ENCODE results near the gene BANP. TPM values are rescaled to one million over a fixed set of nuclear protein-coding genes. Genes with fewer than 3 reads are reported as not detected.
"Not testable (repeated sequence)": the region's sequence is repeated elsewhere in the genome, so short reads cannot be mapped to it uniquely, and the experiment has no call there.

The BANP gene
- total RNA-seq, 1 experiment from 2014 or later, result 22.6 TPM

GRCh38 chr16:88091221-88091971 is 140.2 kb downstream of the BANP start:
- in situ Hi-C loops (cut with HindIII; ENCODE audit: low pct_unique_long_range_greater_than_20kb, low sequenced_read_pairs); H3K9me3 ChIP-seq (ENCODE audit: control insufficient read depth, insufficient read depth, low read depth, low read length); H3K27me3 ChIP-seq (ENCODE audit: control insufficient read depth, insufficient read depth, low read length); H3K36me3 ChIP-seq (ENCODE audit: control insufficient read depth, insufficient read depth, low read length); POLR2A ChIA-PET; DNase-seq (ENCODE audit: low read depth, low spot score); CTCF ChIA-PET; H3K4me3 ChIP-seq (ENCODE audit: low read depth in 2 of 2, low read length in 2 of 2); H3K27ac ChIP-seq (ENCODE audit: low read length); intact Hi-C loops (cut with micrococcal nuclease; ENCODE audit: unreplicated experiment); BruUV-seq (replicated peaks); ATAC-seq; H3K4me1 ChIP-seq (ENCODE audit: control insufficient read depth, insufficient read depth, low read length): not testable (repeated sequence)

- ATAC-seq, result not testable (repeated sequence)
Observed at GRCh38 chr16:88091972-88092302, 140.7 kb downstream of the BANP start.

GRCh38 chr16:88092791-88093555 is 141.7 kb downstream of the BANP start:
- in situ Hi-C loops (cut with HindIII; ENCODE audit: low pct_unique_long_range_greater_than_20kb, low sequenced_read_pairs); H3K36me3 ChIP-seq (ENCODE audit: control insufficient read depth, insufficient read depth, low read length); H3K27ac ChIP-seq (ENCODE audit: low read length); POLR2A ChIA-PET; BruUV-seq (replicated peaks); H3K4me1 ChIP-seq (ENCODE audit: control insufficient read depth, insufficient read depth, low read length); H3K27me3 ChIP-seq (ENCODE audit: control insufficient read depth, insufficient read depth, low read length); H3K9me3 ChIP-seq (ENCODE audit: control insufficient read depth, insufficient read depth, low read depth, low read length); DNase-seq (ENCODE audit: low read depth, low spot score); CTCF ChIA-PET; intact Hi-C loops (cut with micrococcal nuclease; ENCODE audit: unreplicated experiment); H3K4me3 ChIP-seq (ENCODE audit: low read depth in 2 of 2, low read length in 2 of 2); ATAC-seq: not testable (repeated sequence)

More at GRCh38 chr16:88091972-88092302, 140.7 kb downstream of the BANP start:
- H3K27ac ChIP-seq (ENCODE audit: low read length); CTCF ChIA-PET; H3K9me3 ChIP-seq (ENCODE audit: control insufficient read depth, insufficient read depth, low read depth, low read length); POLR2A ChIA-PET; H3K4me3 ChIP-seq (ENCODE audit: low read depth in 2 of 2, low read length in 2 of 2); intact Hi-C loops (cut with micrococcal nuclease; ENCODE audit: unreplicated experiment); in situ Hi-C loops (cut with HindIII; ENCODE audit: low pct_unique_long_range_greater_than_20kb, low sequenced_read_pairs); DNase-seq (ENCODE audit: low read depth, low spot score); H3K27me3 ChIP-seq (ENCODE audit: control insufficient read depth, insufficient read depth, low read length); H3K4me1 ChIP-seq (ENCODE audit: control insufficient read depth, insufficient read depth, low read length); H3K36me3 ChIP-seq (ENCODE audit: control insufficient read depth, insufficient read depth, low read length); BruUV-seq (replicated peaks): not testable (repeated sequence)

GRCh38 chr16:88093556-88094252 is 142.5 kb downstream of the BANP start:
- H3K27ac ChIP-seq (ENCODE audit: low read length); H3K9me3 ChIP-seq (ENCODE audit: control insufficient read depth, insufficient read depth, low read depth, low read length); CTCF ChIA-PET; DNase-seq (ENCODE audit: low read depth, low spot score); H3K27me3 ChIP-seq (ENCODE audit: control insufficient read depth, insufficient read depth, low read length); in situ Hi-C loops (cut with HindIII; ENCODE audit: low pct_unique_long_range_greater_than_20kb, low sequenced_read_pairs); H3K36me3 ChIP-seq (ENCODE audit: control insufficient read depth, insufficient read depth, low read length); H3K4me3 ChIP-seq (ENCODE audit: low read depth in 2 of 2, low read length in 2 of 2); ATAC-seq; BruUV-seq (replicated peaks); intact Hi-C loops (cut with micrococcal nuclease; ENCODE audit: unreplicated experiment); H3K4me1 ChIP-seq (ENCODE audit: control insufficient read depth, insufficient read depth, low read length): not testable (repeated sequence)
- POLR2A ChIA-PET, result interaction anchor here (0.6 kb wide), 1 partner anchor 498 kb away, joined by 6 read pairs; no protein-coding TSS in a partner anchor

- ATAC-seq; DNase-seq (ENCODE audit: low read depth, low spot score); CTCF ChIA-PET; H3K36me3 ChIP-seq (ENCODE audit: control insufficient read depth, insufficient read depth, low read length); BruUV-seq (replicated peaks); H3K27me3 ChIP-seq (ENCODE audit: control insufficient read depth, insufficient read depth, low read length); H3K4me3 ChIP-seq (ENCODE audit: low read depth in 2 of 2, low read length in 2 of 2); H3K4me1 ChIP-seq (ENCODE audit: control insufficient read depth, insufficient read depth, low read length); H3K9me3 ChIP-seq (ENCODE audit: control insufficient read depth, insufficient read depth, low read depth, low read length); in situ Hi-C loops (cut with HindIII; ENCODE audit: low pct_unique_long_range_greater_than_20kb, low sequenced_read_pairs); intact Hi-C loops (cut with micrococcal nuclease; ENCODE audit: unreplicated experiment); H3K27ac ChIP-seq (ENCODE audit: low read length): not testable (repeated sequence)
- POLR2A ChIA-PET, result interaction anchor here (0.6 kb wide), 1 partner anchor 497 kb away, joined by 6 read pairs; no protein-coding TSS in a partner anchor
Observed at GRCh38 chr16:88094253-88094575, 143.0 kb downstream of the BANP start.

GRCh38 chr16:88094900-88095299 is 143.7 kb downstream of the BANP start:
- H3K9me3 ChIP-seq (ENCODE audit: control insufficient read depth, insufficient read depth, low read depth, low read length); CTCF ChIA-PET; H3K4me3 ChIP-seq (ENCODE audit: low read depth in 2 of 2, low read length in 2 of 2); DNase-seq (ENCODE audit: low read depth, low spot score); H3K27me3 ChIP-seq (ENCODE audit: control insufficient read depth, insufficient read depth, low read length); in situ Hi-C loops (cut with HindIII; ENCODE audit: low pct_unique_long_range_greater_than_20kb, low sequenced_read_pairs); ATAC-seq; BruUV-seq (replicated peaks); H3K27ac ChIP-seq (ENCODE audit: low read length); H3K36me3 ChIP-seq (ENCODE audit: control insufficient read depth, insufficient read depth, low read length); H3K4me1 ChIP-seq (ENCODE audit: control insufficient read depth, insufficient read depth, low read length); intact Hi-C loops (cut with micrococcal nuclease; ENCODE audit: unreplicated experiment); POLR2A ChIA-PET: not testable (repeated sequence)

GRCh38 chr16:88096659-88097058 is 145.4 kb downstream of the BANP start:
- intact Hi-C loops (cut with micrococcal nuclease; ENCODE audit: unreplicated experiment); CTCF ChIA-PET; H3K4me3 ChIP-seq (ENCODE audit: low read depth in 2 of 2, low read length in 2 of 2); BruUV-seq (replicated peaks); H3K27me3 ChIP-seq (ENCODE audit: control insufficient read depth, insufficient read depth, low read length); H3K4me1 ChIP-seq (ENCODE audit: control insufficient read depth, insufficient read depth, low read length); in situ Hi-C loops (cut with HindIII; ENCODE audit: low pct_unique_long_range_greater_than_20kb, low sequenced_read_pairs); POLR2A ChIA-PET; ATAC-seq; DNase-seq (ENCODE audit: low read depth, low spot score); H3K9me3 ChIP-seq (ENCODE audit: control insufficient read depth, insufficient read depth, low read depth, low read length); H3K36me3 ChIP-seq (ENCODE audit: control insufficient read depth, insufficient read depth, low read length); H3K27ac ChIP-seq (ENCODE audit: low read length): not testable (repeated sequence)
